Kidney epithelial cell (primary cell): Measurements from ENCODE around the gene PDE3A. TPM values are rescaled to one million over a fixed set of nuclear protein-coding genes. Genes with fewer than 3 reads are reported as not detected.

Experiments
- DNase-seq: peaks from one replicate; pipeline ENCODE4 v3.0.0-alpha.2; 2010; ENCODE audit warnings: low read depth
- H3K27me3 ChIP-seq: 2 replicates; pipeline ENCODE4 v1.6.0; 2011; ENCODE audit warnings: low read length; ENCODE audit not compliant: control insufficient read depth, insufficient read depth
- H3K36me3 ChIP-seq: 2 replicates; pipeline ENCODE4 v1.5.1; 2011; ENCODE audit warnings: low read length; ENCODE audit not compliant: control insufficient read depth, insufficient read depth
- H3K4me3 ChIP-seq: 2 replicates; pipeline ENCODE4 v1.5.1; 2011; ENCODE audit warnings: low read depth, mild to moderate bottlenecking, control low read depth, low read length
- CTCF ChIP-seq: IDR thresholded peaks from 2 replicates; pipeline ENCODE4 v1.5.1; 2011; ENCODE audit warnings: mild to moderate bottlenecking, moderate library complexity, low read length, control low read depth, inconsistent platforms; ENCODE audit not compliant: insufficient read depth, poor library complexity, severe bottlenecking
- total RNA-seq: library from RNA; depleted of rRNA; stranded (reverse); fragments of >200 nt; gene quantifications from 2 replicates; pipeline ENCODE4 v1.2.3, GENCODE V29; 2015

Gene PDE3A
- total RNA-seq, 1 donor from 2014 or later: 1.8 TPM

GRCh38 chr12:20403230-20403629 is 34.9 kb downstream of the PDE3A start:
- TF ChIP-seq CTCF: no peak
- Histone ChIP-seq H3K4me3 (no peak overlapping the region), H3K36me3 (no peaks in the 10 kb centered on the region), H3K27me3 (no peaks in the 10 kb centered on the region)
- no peak for DNase-seq

- H3K27me3 ChIP-seq: no peaks in the 10 kb centered on the region
- no peak overlapping the region for H3K4me3 ChIP-seq
- DNase-seq: no peak
- H3K36me3 ChIP-seq: no peaks in the 10 kb centered on the region
- no peak for TF ChIP-seq CTCF
Measured at GRCh38 chr12:20404576-20405346, 36.4 kb downstream of the PDE3A start.

- no peak for DNase-seq
- no peaks in the 10 kb centered on the region for H3K27me3 ChIP-seq
- H3K4me3 ChIP-seq: no peak overlapping the region
- TF ChIP-seq CTCF: no peak
- H3K36me3 ChIP-seq: no peaks in the 10 kb centered on the region
Measured at GRCh38 chr12:20409607-20410377, 41.5 kb downstream of the PDE3A start.

- H3K4me3 ChIP-seq: no peak overlapping the region
- no peak for TF ChIP-seq CTCF
Measured at GRCh38 chr12:20410734-20411133, 42.4 kb downstream of the PDE3A start.

GRCh38 chr12:20411345-20411744 is 43.0 kb downstream of the PDE3A start:
- Histone ChIP-seq H3K27me3 (no peaks in the 10 kb centered on the region), H3K4me3 (no peak overlapping the region), H3K36me3 (no peaks in the 10 kb centered on the region)
- no peak for TF ChIP-seq CTCF
- no peak for DNase-seq

More at GRCh38 chr12:20410734-20411133, 42.4 kb downstream of the PDE3A start:
- no peak for DNase-seq
- Histone ChIP-seq H3K27me3 (no peaks in the 10 kb centered on the region), H3K36me3 (no peaks in the 10 kb centered on the region)
